Neural cell (in vitro differentiated cells): ENCODE results near the gene SHANK3. TPM values are rescaled to one million over a fixed set of nuclear protein-coding genes. Genes with fewer than 3 reads are reported as not detected.

ENCODE experiments used
- H2AFZ ChIP-seq: fragments of 200-600, 300-800 bp; sonication (generic), shearing (Covaris generic); 2 replicates; pipeline ENCODE4 v1.6.0; 2014; ENCODE audit warnings: low read depth, mild to moderate bottlenecking, antibody characterized with exemption, low read length, moderate library complexity
- H3F3A ChIP-seq: fragments of 200-600 bp; shearing (Covaris generic); 2 replicates; pipeline ENCODE4 v1.6.1; 2016; ENCODE audit warnings: mild to moderate bottlenecking, moderate library complexity, mixed read lengths, antibody characterized with exemption, low read length; ENCODE audit not compliant: insufficient read depth, poor library complexity, severe bottlenecking
- H3K27ac ChIP-seq: fragments of 200-600, 300-800 bp; sonication (generic), shearing (Covaris generic); 2 replicates; pipeline ENCODE4 v1.5.1; 2014; ENCODE audit warnings: mild to moderate bottlenecking, low read length, moderate library complexity
- H3K27me3 ChIP-seq: fragments of 300-800, 200-600 bp; sonication (generic), shearing (Covaris generic); 2 replicates; pipeline ENCODE4 v1.6.0; 2014; ENCODE audit warnings: mild to moderate bottlenecking, low read depth, low read length, moderate library complexity; ENCODE audit not compliant: insufficient read depth
- H3K36me3 ChIP-seq: fragments of 300-800, 200-600 bp; sonication (generic), shearing (Covaris generic); 2 replicates; pipeline ENCODE4 v1.5.1; 2014; ENCODE audit warnings: mild to moderate bottlenecking, antibody characterized with exemption, low read length, moderate library complexity; ENCODE audit not compliant: insufficient read depth
- H3K4me2 ChIP-seq: fragments of 300-800, 200-600 bp; sonication (generic), shearing (Covaris generic); 2 replicates; pipeline ENCODE4 v1.6.0; 2014; ENCODE audit warnings: mild to moderate bottlenecking, low read length
- H3K4me3 ChIP-seq: fragments of 300-800, 200-600 bp; sonication (generic), shearing (Covaris generic); 2 replicates; pipeline ENCODE4 v1.5.1; 2014; ENCODE audit warnings: mild to moderate bottlenecking, low read length, moderate library complexity
- H3K79me2 ChIP-seq: fragments of 200-600 bp; shearing (Covaris generic); replicated peaks from 2 replicates; pipeline ENCODE4 v1.6.0; 2014; ENCODE audit warnings: mild to moderate bottlenecking, low read length, moderate library complexity; ENCODE audit not compliant: insufficient read depth
- H3K9ac ChIP-seq: fragments of 300-800, 200-600 bp; sonication (generic), shearing (Covaris generic); 2 replicates; pipeline ENCODE4 v1.6.1; 2016; ENCODE audit warnings: mild to moderate bottlenecking, low read length, mixed read lengths
- H3K9me2 ChIP-seq: fragments of 200-600 bp; shearing (Covaris generic); 2 replicates; pipeline ENCODE4 v1.6.1; 2016; ENCODE audit warnings: mild to moderate bottlenecking, low read length, mixed read lengths; ENCODE audit not compliant: insufficient read depth
- H3K9me3 ChIP-seq: fragments of 200-600, 300-800 bp; sonication (generic), shearing (Covaris generic); 2 replicates; pipeline ENCODE4 v1.6.1; 2016; ENCODE audit warnings: mild to moderate bottlenecking, mixed run types, low read length, moderate library complexity, mixed read lengths
- H4K20me1 ChIP-seq: fragments of 200-600 bp; shearing (Covaris generic); 2 replicates; pipeline ENCODE4 v1.6.1; 2016; ENCODE audit warnings: mild to moderate bottlenecking, mixed run types; ENCODE audit not compliant: insufficient read depth
- CTCF ChIP-seq: fragments of 450-650 bp; IDR thresholded peaks from 2 replicates; pipeline ENCODE4 v1.5.1; 2014; ENCODE audit warnings: antibody characterized with exemption, mild to moderate bottlenecking, moderate library complexity; ENCODE audit not compliant: poor library complexity, severe bottlenecking
- EP300 ChIP-seq: fragments of 450-650 bp; conservative IDR thresholded peaks from 2 replicates; pipeline ENCODE4 v1.6.1; 2014; ENCODE audit warnings: antibody characterized with exemption, mild to moderate bottlenecking, moderate library complexity; ENCODE audit not compliant: poor library complexity, severe bottlenecking
- EZH2 ChIP-seq: fragments of 200-600, 300-800 bp; shearing (Covaris generic), sonication (generic); IDR thresholded peaks from 2 replicates; pipeline ENCODE4 v1.6.1; 2014; ENCODE audit warnings: antibody characterized with exemption, low read length, borderline replicate concordance, mild to moderate bottlenecking; ENCODE audit not compliant: insufficient read depth, poor library complexity, severe bottlenecking
- MXI1 ChIP-seq: fragments of 450-650 bp; conservative IDR thresholded peaks from 2 replicates; pipeline ENCODE4 v1.6.1; 2014; ENCODE audit warnings: antibody characterized with exemption, mild to moderate bottlenecking; ENCODE audit not compliant: poor library complexity, severe bottlenecking
- POLR2AphosphoS5 ChIP-seq: IDR thresholded peaks from 2 replicates; pipeline ENCODE4 v1.6.1; 2012
- RAD21 ChIP-seq: fragments of 450-650 bp; conservative IDR thresholded peaks from 2 replicates; pipeline ENCODE4 v1.6.1; 2014; ENCODE audit warnings: antibody characterized with exemption, mild to moderate bottlenecking, moderate library complexity
- REST ChIP-seq: IDR thresholded peaks from 2 replicates; pipeline ENCODE4 v1.6.1; 2012; ENCODE audit warnings: borderline replicate concordance
- SMC3 ChIP-seq: fragments of 450-650 bp; conservative IDR thresholded peaks from 2 replicates; pipeline ENCODE4 v1.6.1; 2014; ENCODE audit warnings: antibody characterized with exemption, mild to moderate bottlenecking, moderate library complexity; ENCODE audit not compliant: poor library complexity
- TAF1 ChIP-seq: IDR thresholded peaks from 2 replicates; pipeline ENCODE4 v1.6.1; 2012; ENCODE audit warnings: low read depth
- polyA plus RNA-seq: library from polyadenylated mRNA; depleted of rRNA; stranded (reverse); fragments of >200 nt; gene quantifications from 2 replicates; pipeline ENCODE4 v1.2.3, GENCODE V29; 2014

Gene SHANK3
- polyA plus RNA-seq, 1 donor from 2014 or later = 5.5 TPM

GRCh38 chr22:50710221-50710620 lies 37.6 kb downstream of the SHANK3 start:
- Histone ChIP-seq H3F3A (no peaks in the 10 kb centered on the region), H3K79me2 (peaks cover 9% of the 10 kb centered on the region), H2AFZ (no peak overlapping the region), H3K27ac (no peak overlapping the region), H3K4me2 (no peak overlapping the region), H4K20me1 (no peaks in the 10 kb centered on the region), H3K27me3 (no peaks in the 10 kb centered on the region), H3K9me3 (no peaks in the 10 kb centered on the region), H3K9ac (no peak overlapping the region), H3K9me2 (no peaks in the 10 kb centered on the region), H3K36me3 (peaks cover 9% of the 10 kb centered on the region), H3K4me3 (no peak overlapping the region)
- TF ChIP-seq REST (no peak), EP300 (no peak), EZH2 (no peak), MXI1 (no peak), CTCF (no peak), TAF1 (no peak), POLR2AphosphoS5 (no peak), SMC3 (no peak), RAD21 (no peak)

GRCh38 chr22:50710886-50711285 lies 38.3 kb downstream of the SHANK3 start:
- peaks cover 9% of the 10 kb centered on the region for H3K36me3 ChIP-seq
- H4K20me1 ChIP-seq = no peaks in the 10 kb centered on the region
- H3K9ac ChIP-seq = no peak overlapping the region
- H3K79me2 ChIP-seq = peaks cover 7% of the 10 kb centered on the region
- H3K9me3 ChIP-seq = no peaks in the 10 kb centered on the region
- TF ChIP-seq RAD21 = no peak
- TF ChIP-seq POLR2AphosphoS5 = peak; percentile 9
- no peak overlapping the region for H3K4me3 ChIP-seq
- no peaks in the 10 kb centered on the region for H3F3A ChIP-seq
- no peaks in the 10 kb centered on the region for H3K27me3 ChIP-seq
- no peak overlapping the region for H2AFZ ChIP-seq
- H3K9me2 ChIP-seq = no peaks in the 10 kb centered on the region
- no peak overlapping the region for H3K4me2 ChIP-seq
- no peak overlapping the region for H3K27ac ChIP-seq
